Endothelial cell of umbilical vein (primary cell): ENCODE results near the gene NUDT16L1.

Experiments
- CTCF ChIP-seq, 2 donors: IDR thresholded peaks; 1 replicate in 1 of 2; 2 replicates in 1 of 2; pipeline ENCODE4 v1.5.1; 2011; ENCODE audit warnings: low read length in 2 of 2, mild to moderate bottlenecking in 2 of 2, moderate library complexity in 2 of 2, control low read depth in 1 of 2, inconsistent platforms in 1 of 2, low read depth in 1 of 2; ENCODE audit not compliant: insufficient read depth in 1 of 2; ENCODE audit errors: extremely low read depth in 1 of 2
- EZH2 ChIP-seq: IDR thresholded peaks from 2 replicates; pipeline ENCODE4 v1.6.1; 2012; ENCODE audit warnings: borderline replicate concordance, low read depth, mild to moderate bottlenecking, moderate library complexity, low read length, inconsistent platforms; ENCODE audit not compliant: severe bottlenecking
- POLR2A ChIP-seq: IDR thresholded peaks from 2 replicates; pipeline ENCODE4 v1.6.1; 2012; ENCODE audit warnings: low read depth, mild to moderate bottlenecking, control low read depth, low read length
- POLR2AphosphoS5 ChIP-seq: IDR thresholded peaks from 2 replicates; pipeline ENCODE4 v1.6.1; 2012; ENCODE audit warnings: low read depth, mild to moderate bottlenecking, control low read depth, low read length, moderate library complexity; ENCODE audit not compliant: insufficient read depth

- TF ChIP-seq POLR2A (no peak), CTCF (IDR thresholded peaks at IDR 0.05; ENCODE audit: extremely low read depth in 1 of 2, insufficient read depth in 1 of 2, low read depth in 1 of 2, low read length in 2 of 2) (no peak), EZH2 (no peak), POLR2AphosphoS5 (no peak)
These were observed 18.3 kb upstream of the NUDT16L1 start for GRCh38 chr16:4674926-4675530.
